Mesenchymal stem cell (in vitro differentiated cells and primary cell): ENCODE data around the gene CDNF.
A peak's percentile ranks its signal among the peaks of the same experiment; 100 is the strongest.
"Not testable (repeated sequence)": the region's sequence is repeated elsewhere in the genome, so short reads cannot be mapped to it uniquely, and the experiment has no call there.

Experiments used
- DNase-seq: peaks from one replicate; pipeline ENCODE4 v3.0.0-alpha.2; 2013
- H2AFZ ChIP-seq: one replicate; pipeline ENCODE4 v1.6.1; 2013; ENCODE audit warnings: low read depth, mild to moderate bottlenecking, control low read depth, inconsistent platforms, low read length, moderate library complexity
- H2AK5ac ChIP-seq: 2 replicates; pipeline ENCODE4 v1.6.1; 2013; ENCODE audit warnings: low read length, moderate library complexity, mild to moderate bottlenecking, inconsistent platforms; ENCODE audit not compliant: severe bottlenecking
- H2BK120ac ChIP-seq: one replicate; pipeline ENCODE4 v1.6.1; 2013; ENCODE audit warnings: low read depth, mild to moderate bottlenecking, inconsistent platforms, low read length, moderate library complexity
- H2BK12ac ChIP-seq, 2 experiments: one replicate each; pipeline ENCODE4 v1.6.1; 2013; ENCODE audit warnings: inconsistent platforms in 2 of 2, low read length in 2 of 2, mild to moderate bottlenecking in 2 of 2, moderate library complexity in 2 of 2, control low read depth in 1 of 2
- H2BK15ac ChIP-seq: one replicate; pipeline ENCODE4 v1.6.1; 2013; ENCODE audit warnings: mild to moderate bottlenecking, low read depth, inconsistent platforms; ENCODE audit not compliant: poor library complexity, severe bottlenecking
- H2BK5ac ChIP-seq: 2 replicates; pipeline ENCODE4 v1.6.1; 2013; ENCODE audit warnings: low read depth, mild to moderate bottlenecking, low read length, control low read depth, inconsistent platforms; ENCODE audit not compliant: poor library complexity, severe bottlenecking
- H3K14ac ChIP-seq, 2 experiments: one replicate each; pipeline ENCODE4 v1.6.1; 2013; ENCODE audit warnings: inconsistent platforms in 2 of 2, low read length in 2 of 2, control low read depth in 1 of 2, mild to moderate bottlenecking in 1 of 2, moderate library complexity in 1 of 2
- H3K18ac ChIP-seq, 2 experiments: one replicate each; pipeline ENCODE4 v1.6.1; 2013; ENCODE audit warnings: inconsistent platforms in 2 of 2, low read length in 2 of 2, control low read depth in 1 of 2, low read depth in 1 of 2, mild to moderate bottlenecking in 1 of 2
- H3K23ac ChIP-seq, 2 experiments: one replicate each; pipeline ENCODE4 v1.6.1; 2013; ENCODE audit warnings: inconsistent platforms in 2 of 2, low read length in 2 of 2, mild to moderate bottlenecking in 2 of 2, moderate library complexity in 2 of 2, control low read depth in 1 of 2
- H3K27ac ChIP-seq: 2 replicates; pipeline ENCODE4 v1.5.1; 2013; ENCODE audit warnings: mild to moderate bottlenecking, moderate library complexity, low read length, control low read depth, inconsistent platforms; ENCODE audit not compliant: poor library complexity, severe bottlenecking
- H3K27me3 ChIP-seq, 2 experiments: 2 replicates each; pipeline versions ENCODE4 v1.6.1 to v1.7.0; 2013; ENCODE audit warnings: low read length in 2 of 2, mild to moderate bottlenecking in 2 of 2, moderate library complexity in 2 of 2, control low read depth in 1 of 2, inconsistent platforms in 1 of 2; ENCODE audit not compliant: control insufficient read depth in 1 of 2, insufficient read depth in 1 of 2
- H3K36me3 ChIP-seq, 2 experiments: 2 replicates each; pipeline versions ENCODE4 v1.6.1 to v1.7.0; 2013; ENCODE audit warnings: low read length in 2 of 2, control low read depth in 1 of 2, inconsistent platforms in 1 of 2, low read depth in 1 of 2, mild to moderate bottlenecking in 1 of 2; ENCODE audit not compliant: insufficient read depth in 2 of 2, control insufficient read depth in 1 of 2
- H3K4ac ChIP-seq, 2 experiments: one replicate each; pipeline ENCODE4 v1.6.1; 2013; ENCODE audit warnings: inconsistent platforms in 2 of 2, low read length in 2 of 2, mild to moderate bottlenecking in 2 of 2, moderate library complexity in 2 of 2, control low read depth in 1 of 2, low read depth in 1 of 2
- H3K4me1 ChIP-seq: 2 replicates; pipeline ENCODE4 v1.6.1; 2013; ENCODE audit warnings: low read depth, low read length, control low read depth; ENCODE audit not compliant: control insufficient read depth, insufficient read depth
- H3K4me2 ChIP-seq: 2 replicates; pipeline ENCODE4 v1.6.1; 2013; ENCODE audit warnings: low read length, mild to moderate bottlenecking, inconsistent platforms; ENCODE audit not compliant: poor library complexity, severe bottlenecking
- H3K4me3 ChIP-seq, 2 experiments: 2 replicates each; pipeline versions ENCODE4 v1.5.1 to v1.7.0; 2013; ENCODE audit warnings: low read length in 2 of 2, mild to moderate bottlenecking in 2 of 2, control low read depth in 1 of 2, low read depth in 1 of 2; ENCODE audit not compliant: insufficient read depth in 1 of 2
- H3K79me1 ChIP-seq: replicated peaks from 2 replicates; pipeline ENCODE4 v1.6.1; 2013; ENCODE audit warnings: mild to moderate bottlenecking, control low read depth, low read length, inconsistent platforms; ENCODE audit not compliant: poor library complexity, severe bottlenecking
- H3K9ac ChIP-seq: 2 replicates; pipeline ENCODE4 v1.7.0; 2013; ENCODE audit warnings: mild to moderate bottlenecking, low read length, moderate library complexity
- H3K9me3 ChIP-seq: 2 replicates; pipeline ENCODE4 v1.7.0; 2013; ENCODE audit warnings: mild to moderate bottlenecking, low read length; ENCODE audit not compliant: control insufficient read depth
- H4K8ac ChIP-seq: one replicate; pipeline ENCODE4 v1.6.1; 2013; ENCODE audit warnings: inconsistent platforms, mild to moderate bottlenecking, low read length, moderate library complexity
- H4K91ac ChIP-seq: one replicate; pipeline ENCODE4 v1.6.1; 2013; ENCODE audit warnings: mild to moderate bottlenecking, low read length, inconsistent platforms
- WGBS: methylation state at CpG from one replicate; pipeline ENCODE4 v1.1.7; 2013; ENCODE audit warnings: mixed read lengths; 5-methylcytosine and 5-hydroxymethylcytosine counted together

The CDNF gene

GRCh38 chr10:14816717-14817116, 21.1 kb downstream of the CDNF start:
- H3K4me3 ChIP-seq, H2BK12ac ChIP-seq, H3K23ac ChIP-seq, H3K27me3 ChIP-seq, H4K91ac ChIP-seq, H4K8ac ChIP-seq, H3K36me3 ChIP-seq, H2BK5ac ChIP-seq, H3K9me3 ChIP-seq, H3K79me1 ChIP-seq, H3K18ac ChIP-seq, H2AK5ac ChIP-seq, H2BK15ac ChIP-seq, H3K9ac ChIP-seq, H3K4me1 ChIP-seq, DNase-seq, H3K14ac ChIP-seq, H2AFZ ChIP-seq, H3K4me2 ChIP-seq, H3K27ac ChIP-seq, H2BK120ac ChIP-seq, H3K4ac ChIP-seq: not testable (repeated sequence)
- WGBS, result 96% methylated on average over 5 of the region's 7 CpGs

- H3K79me1 ChIP-seq, result no peaks in the 10 kb centered on the region
- H4K8ac ChIP-seq, result no peak overlapping the region
- H2BK12ac ChIP-seq, result no peak overlapping the region
- H3K9ac ChIP-seq, result no peak overlapping the region
- no peak overlapping the region for H2BK15ac ChIP-seq
- H2AK5ac ChIP-seq, result no peak overlapping the region
- H4K91ac ChIP-seq, result no peak overlapping the region
- H3K4me3 ChIP-seq, result no peak overlapping the region
- H2BK5ac ChIP-seq, result no peak overlapping the region
- no peak overlapping the region for H3K4ac ChIP-seq
- no peak overlapping the region for H3K27ac ChIP-seq
- peak overlapping the region in 1 of 2 experiments; percentile 12 for H3K18ac ChIP-seq
- peaks cover 0 to 3% of the 10 kb centered on the region in 2 experiments for H3K27me3 ChIP-seq
- H3K14ac ChIP-seq, result no peak overlapping the region
- no peak overlapping the region for H3K23ac ChIP-seq
- no peaks in the 10 kb centered on the region for H3K36me3 ChIP-seq
- 87% methylated on average over 5 of the region's 6 CpGs for WGBS
- DNase-seq, result peak; percentile 59
- no peak overlapping the region for H3K4me2 ChIP-seq
- H3K9me3 ChIP-seq, result no peaks in the 10 kb centered on the region
- H3K4me1 ChIP-seq, result no peaks in the 10 kb centered on the region
- H2AFZ ChIP-seq, result no peak overlapping the region
- H2BK120ac ChIP-seq, result no peak overlapping the region
Measured at GRCh38 chr10:14815681-14816080, 22.2 kb downstream of the CDNF start.

- Histone ChIP-seq H3K79me1 (no peaks in the 10 kb centered on the region), H3K4me2 (no peak overlapping the region), H3K4me3 (no peak overlapping the region), H4K8ac (no peak overlapping the region), H3K27me3 (peaks cover 0 to 3% of the 10 kb centered on the region in 2 experiments), H3K23ac (no peak overlapping the region), H3K18ac (no peak overlapping the region), H2BK15ac (no peak overlapping the region), H2BK12ac (no peak overlapping the region), H3K9me3 (no peaks in the 10 kb centered on the region), H2BK120ac (no peak overlapping the region), H3K4ac (no peak overlapping the region), H3K4me1 (no peaks in the 10 kb centered on the region), H3K27ac (no peak overlapping the region), H4K91ac (no peak overlapping the region), H2BK5ac (no peak overlapping the region), H2AK5ac (no peak overlapping the region), H3K9ac (no peak overlapping the region), H2AFZ (no peak overlapping the region), H3K36me3 (no peaks in the 10 kb centered on the region), H3K14ac (no peak overlapping the region)
- 83% methylated on average over 3 of the region's 3 CpGs for WGBS
- DNase-seq, result peak; percentile 2
Measured at GRCh38 chr10:14812271-14812670, 25.6 kb downstream of the CDNF start.

GRCh38 chr10:14810969-14811953, 26.6 kb downstream of the CDNF start:
- Histone ChIP-seq H3K9me3 (no peaks in the 10 kb centered on the region), H2BK5ac (no peak overlapping the region), H4K91ac (no peak overlapping the region), H3K23ac (no peak overlapping the region), H3K27ac (no peak overlapping the region), H2AK5ac (no peak overlapping the region), H2BK120ac (no peak overlapping the region), H2AFZ (no peak overlapping the region), H2BK12ac (no peak overlapping the region), H3K4me3 (no peak overlapping the region), H3K36me3 (no peaks in the 10 kb centered on the region), H3K4me1 (no peaks in the 10 kb centered on the region), H3K9ac (no peak overlapping the region), H3K14ac (no peak overlapping the region), H3K4ac (no peak overlapping the region), H3K18ac (no peak overlapping the region), H3K4me2 (no peak overlapping the region), H3K79me1 (no peaks in the 10 kb centered on the region), H4K8ac (no peak overlapping the region), H2BK15ac (no peak overlapping the region), H3K27me3 (peaks cover 0 to 3% of the 10 kb centered on the region in 2 experiments)
- WGBS, result 81% methylated on average over 9 of the region's 9 CpGs
- DNase-seq, result no peak
